ENCODE measurements around the gene DACT1.

DNA sequence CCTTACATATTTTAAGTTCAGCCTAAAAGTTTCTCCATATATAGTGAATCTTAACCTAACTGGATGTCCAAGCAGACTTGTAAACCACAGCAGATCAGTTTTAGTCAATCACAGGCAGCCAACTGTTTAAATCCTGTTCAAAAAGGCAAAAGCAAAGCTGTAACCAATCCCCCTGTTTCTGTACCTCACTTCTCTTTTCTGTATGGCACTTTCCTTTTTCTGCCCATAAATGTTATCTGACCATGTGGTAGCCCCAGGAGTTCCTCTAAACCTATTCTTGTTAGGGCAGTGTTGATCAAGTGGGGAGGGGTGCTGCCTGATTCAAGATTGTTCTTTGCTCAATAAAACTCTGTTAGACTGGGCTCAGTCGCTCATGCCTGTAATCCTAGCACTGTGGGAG lies 8.5 kb upstream of the DACT1 start:
- TF ChIP-seq, protein P1, sequence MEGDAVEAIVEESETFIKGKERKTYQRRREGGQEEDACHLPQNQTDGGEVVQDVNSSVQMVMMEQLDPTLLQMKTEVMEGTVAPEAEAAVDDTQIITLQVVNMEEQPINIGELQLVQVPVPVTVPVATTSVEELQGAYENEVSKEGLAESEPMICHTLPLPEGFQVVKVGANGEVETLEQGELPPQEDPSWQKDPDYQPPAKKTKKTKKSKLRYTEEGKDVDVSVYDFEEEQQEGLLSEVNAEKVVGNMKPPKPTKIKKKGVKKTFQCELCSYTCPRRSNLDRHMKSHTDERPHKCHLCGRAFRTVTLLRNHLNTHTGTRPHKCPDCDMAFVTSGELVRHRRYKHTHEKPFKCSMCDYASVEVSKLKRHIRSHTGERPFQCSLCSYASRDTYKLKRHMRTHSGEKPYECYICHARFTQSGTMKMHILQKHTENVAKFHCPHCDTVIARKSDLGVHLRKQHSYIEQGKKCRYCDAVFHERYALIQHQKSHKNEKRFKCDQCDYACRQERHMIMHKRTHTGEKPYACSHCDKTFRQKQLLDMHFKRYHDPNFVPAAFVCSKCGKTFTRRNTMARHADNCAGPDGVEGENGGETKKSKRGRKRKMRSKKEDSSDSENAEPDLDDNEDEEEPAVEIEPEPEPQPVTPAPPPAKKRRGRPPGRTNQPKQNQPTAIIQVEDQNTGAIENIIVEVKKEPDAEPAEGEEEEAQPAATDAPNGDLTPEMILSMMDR (IDR thresholded peaks at IDR 0.05), result no peak
- TF ChIP-seq POLR2A (IDR thresholded peaks at IDR 0.05), result no peak
